CD14-positive monocyte (primary cell): ENCODE results near the gene MAP7. TPM values are rescaled to one million over a fixed set of nuclear protein-coding genes. Genes with fewer than 3 reads are reported as not detected.

ENCODE experiments used
- DNase-seq, 3 donors: peaks; one replicate each; pipeline ENCODE4 v3.0.0-alpha.2; 2011 to 2022
- H2AFZ ChIP-seq: 2 replicates; pipeline ENCODE4 v1.6.0; 2012; ENCODE audit warnings: mild to moderate bottlenecking, low read depth, low read length, inconsistent platforms; ENCODE audit not compliant: insufficient read depth, poor library complexity, severe bottlenecking
- H3K27ac ChIP-seq, 2 donors: 1 replicate in 1 of 2; 2 replicates in 1 of 2; pipeline ENCODE4 v1.5.1; 2012 to 2013; ENCODE audit warnings: low read length in 2 of 2, control low read depth in 1 of 2, inconsistent platforms in 1 of 2, low read depth in 1 of 2, mild to moderate bottlenecking in 1 of 2
- H3K27me3 ChIP-seq, 2 donors: one replicate each; pipeline versions ENCODE4 v1.6.0 to v1.6.1; 2011 to 2013; ENCODE audit warnings: low read length in 2 of 2; ENCODE audit not compliant: control insufficient read depth in 2 of 2, insufficient read depth in 2 of 2
- H3K36me3 ChIP-seq, 2 donors: replicated peaks in 1 of 2; 1 replicate in 1 of 2; 2 replicates in 1 of 2; pipeline versions ENCODE4 v1.5.1 to v1.6.1; 2012 to 2013; ENCODE audit warnings: low read length in 2 of 2, control low read depth in 1 of 2, inconsistent platforms in 1 of 2, mild to moderate bottlenecking in 1 of 2; ENCODE audit not compliant: insufficient read depth in 2 of 2, control insufficient read depth in 1 of 2
- H3K4me1 ChIP-seq, 2 donors: 1 replicate in 1 of 2; 2 replicates in 1 of 2; pipeline versions ENCODE4 v1.5.1 to v1.6.1; 2012 to 2013; ENCODE audit warnings: low read length in 2 of 2, control low read depth in 1 of 2, inconsistent platforms in 1 of 2, mild to moderate bottlenecking in 1 of 2, moderate library complexity in 1 of 2; ENCODE audit not compliant: insufficient read depth in 2 of 2, control insufficient read depth in 1 of 2
- H3K4me2 ChIP-seq: replicated peaks from 2 replicates; pipeline ENCODE3; 2012; ENCODE audit warnings: low read length, moderate library complexity, mild to moderate bottlenecking; ENCODE audit not compliant: poor library complexity, severe bottlenecking; ENCODE audit errors: extremely low read depth
- H3K4me3 ChIP-seq, 3 experiments: fragments of 200-600 bp in 1 of 3; sonication (generic) in 1 of 3; replicated peaks in 1 of 3; 1 replicate in 2 of 3; 2 replicates in 1 of 3; pipeline ENCODE4 v1.5.1; 2011 to 2013; ENCODE audit warnings: low read length in 3 of 3, mild to moderate bottlenecking in 3 of 3, control low read depth in 2 of 3, low read depth in 2 of 3, inconsistent platforms in 1 of 3, moderate library complexity in 1 of 3
- H3K79me2 ChIP-seq: 2 replicates; pipeline ENCODE4 v1.6.0; 2012; ENCODE audit warnings: mild to moderate bottlenecking, control low read depth, inconsistent platforms, low read length, moderate library complexity; ENCODE audit not compliant: insufficient read depth
- H3K9ac ChIP-seq: 2 replicates; pipeline ENCODE4 v1.6.0; 2017; ENCODE audit warnings: low read length, mild to moderate bottlenecking; ENCODE audit not compliant: insufficient read depth, poor library complexity, severe bottlenecking
- H3K9me3 ChIP-seq, 2 donors: replicated peaks in 1 of 2; 1 replicate in 1 of 2; 2 replicates in 1 of 2; pipeline versions ENCODE4 v1.5.1 to v1.6.1; 2012 to 2013; ENCODE audit warnings: low read length in 2 of 2, control low read depth in 1 of 2; ENCODE audit not compliant: control insufficient read depth in 1 of 2, insufficient read depth in 1 of 2
- H4K20me1 ChIP-seq: 2 replicates; pipeline ENCODE4 v1.6.0; 2012; ENCODE audit warnings: mild to moderate bottlenecking, low read length, control low read depth, moderate library complexity; ENCODE audit not compliant: insufficient read depth
- H3K27ac Mint-ChIP-seq, 7 donors: one replicate each; pipeline ENCODE4 v1.8.0; 2020; ENCODE audit warnings: mild to moderate bottlenecking in 7 of 7, mixed read lengths in 7 of 7, moderate library complexity in 6 of 7, inconsistent platforms in 2 of 7
- H3K27me3 Mint-ChIP-seq, 3 donors: one replicate each; pipeline ENCODE4 v1.8.0; 2021 to 2022; ENCODE audit warnings: low read depth in 3 of 3, mild to moderate bottlenecking in 3 of 3, mixed read lengths in 3 of 3, moderate library complexity in 3 of 3, inconsistent platforms in 1 of 3
- H3K36me3 Mint-ChIP-seq, 2 donors: one replicate each; pipeline ENCODE4 v1.8.0; 2020; ENCODE audit warnings: mixed read lengths in 2 of 2, inconsistent platforms in 1 of 2, mild to moderate bottlenecking in 1 of 2
- H3K4me1 Mint-ChIP-seq: one replicate; pipeline ENCODE4 v1.8.0; 2020; ENCODE audit warnings: mild to moderate bottlenecking, mixed read lengths
- H3K4me3 Mint-ChIP-seq, 2 donors: one replicate each; pipeline ENCODE4 v1.8.0; 2020; ENCODE audit warnings: mild to moderate bottlenecking in 2 of 2, mixed read lengths in 2 of 2, moderate library complexity in 1 of 2
- H3K9me3 Mint-ChIP-seq, 7 donors: one replicate each; pipeline ENCODE4 v1.8.0; 2020 to 2022; ENCODE audit warnings: mixed read lengths in 7 of 7, mild to moderate bottlenecking in 6 of 7, moderate library complexity in 6 of 7, inconsistent platforms in 2 of 7
- CTCF ChIP-seq: fragments of 200-600 bp; IDR thresholded peaks from one replicate; pipeline ENCODE4 v1.8.0; 2022; ENCODE audit warnings: antibody characterized with exemption, mild to moderate bottlenecking
- WGBS: methylation state at CpG from one replicate; pipeline ENCODE4 v1.1.5; 2013; ENCODE audit warnings: missing lambda C conversion rate; ENCODE audit not compliant: insufficient coverage; 5-methylcytosine and 5-hydroxymethylcytosine counted together
- intact Hi-C, 2 donors: fragments of 100-400 bp; cut with micrococcal nuclease; formaldehyde crosslinking; loops; one replicate each; pipeline versions ENCODE4 v1.15.0 to v1.15.1; 2023
- polyA plus RNA-seq, 3 donors: library from polyadenylated mRNA; depleted of rRNA in 1 of 3; unstranded in 2 of 3; stranded (reverse) in 1 of 3; fragments of 300-500 nt in 2 of 3; fragments of >200 nt in 1 of 3; fragmentation: Illumina TruSeq in 2 of 3; gene quantifications; 1 replicate in 2 of 3; 2 replicates in 1 of 3; pipeline ENCODE4 v1.2.3, GENCODE V29; 2012 to 2021

MAP7 gene
- polyA plus RNA-seq, 3 donors = 0.67 to 1.6 (median 1.2) TPM

GRCh38 chr6:136415351-136416007, 134.7 kb downstream of the MAP7 start:
- peaks cover 0 to 2% (median 0%) of the 10 kb centered on the region in 7 donors for H3K9me3 Mint-ChIP-seq
- TF ChIP-seq CTCF = no peak
- Histone ChIP-seq H2AFZ (no peak overlapping the region), H3K79me2 (no peaks in the 10 kb centered on the region), H3K4me2 (peak overlapping the region; percentile 17), H3K27me3 (no peaks in the 10 kb centered on the region), H3K4me3 (no peak overlapping the region), H3K4me1 (peaks cover 13 to 16% of the 10 kb centered on the region in 2 donors), H4K20me1 (no peaks in the 10 kb centered on the region), H3K9me3 (no peaks in the 10 kb centered on the region), H3K36me3 (no peaks in the 10 kb centered on the region), H3K27ac (no peak overlapping the region), H3K9ac (no peak overlapping the region)
- DNase-seq = peak; percentile 73 to 81 (median 76)
- peak overlapping the region in 5 of 7 donors; percentile 6 to 70 (median 40) for H3K27ac Mint-ChIP-seq
- WGBS = no CpG with 5 or more reads among the region's 5 CpGs
- intact Hi-C loops = no loop called here
- H3K27me3 Mint-ChIP-seq = no peaks in the 10 kb centered on the region
- peaks cover 9% of the 10 kb centered on the region for H3K4me1 Mint-ChIP-seq
- no peaks in the 10 kb centered on the region for H3K36me3 Mint-ChIP-seq
- no peak overlapping the region for H3K4me3 Mint-ChIP-seq

GRCh38 chr6:136412410-136412809, 137.8 kb downstream of the MAP7 start:
- no peak overlapping the region for H3K4me3 ChIP-seq
- no peak for DNase-seq
- no peaks in the 10 kb centered on the region for H3K36me3 ChIP-seq
- Mint-ChIP-seq H3K9me3 (peaks cover 0 to 2% (median 0%) of the 10 kb centered on the region in 7 donors), H3K27me3 (peaks cover 0 to 4% (median 0%) of the 10 kb centered on the region in 3 donors), H3K4me1 (peaks cover 20% of the 10 kb centered on the region), H3K4me3 (no peak overlapping the region), H3K36me3 (no peaks in the 10 kb centered on the region), H3K27ac (no peak overlapping the region)
- no peaks in the 10 kb centered on the region for H3K79me2 ChIP-seq
- H3K4me1 ChIP-seq = peaks cover 24 to 29% of the 10 kb centered on the region in 2 donors
- H3K27me3 ChIP-seq = no peaks in the 10 kb centered on the region
- H2AFZ ChIP-seq = no peak overlapping the region
- H3K9me3 ChIP-seq = no peaks in the 10 kb centered on the region
- H4K20me1 ChIP-seq = no peaks in the 10 kb centered on the region
- H3K27ac ChIP-seq = no peak overlapping the region
- 100% methylated on average over 2 of the region's 3 CpGs for WGBS
- no peak overlapping the region for H3K4me2 ChIP-seq
- TF ChIP-seq CTCF = no peak
- H3K9ac ChIP-seq = no peak overlapping the region
- intact Hi-C loops = no loop called here
